Measurements from ENCODE around the gene PLA2G4B. TPM values are rescaled to one million over a fixed set of nuclear protein-coding genes. Genes with fewer than 3 reads are reported as not detected.

PLA2G4B gene
- total RNA-seq, 1 donor from 2014 or later, result 13.1 TPM

GRCh38 chr15:41865490-41866055 lies 26.9 kb downstream of the PLA2G4B start:
- H3K4me1 Mint-ChIP-seq (ENCODE audit: low read depth), result peaks cover 12% of the 10 kb centered on the region
- no peak overlapping the region for H3K4me3 Mint-ChIP-seq (ENCODE audit: low read depth)
- H3K36me3 Mint-ChIP-seq (ENCODE audit: insufficient read depth), result no peaks in the 10 kb centered on the region
- DNase-seq (ENCODE audit: low spot score, unreplicated experiment), result no peak
- TF ChIP-seq CTCF (IDR thresholded peaks at IDR 0.05; ENCODE audit: unreplicated experiment), result no peak
- no peaks in the 10 kb centered on the region for H3K9me3 Mint-ChIP-seq (ENCODE audit: low read depth)
- no peak overlapping the region for H3K27ac Mint-ChIP-seq
- H3K27me3 Mint-ChIP-seq, result no peaks in the 10 kb centered on the region

- no peaks in the 10 kb centered on the region for H3K27me3 Mint-ChIP-seq
- no peak overlapping the region for H3K4me3 Mint-ChIP-seq (ENCODE audit: low read depth)
- no peak for DNase-seq (ENCODE audit: low spot score, unreplicated experiment)
- no peak for TF ChIP-seq CTCF (IDR thresholded peaks at IDR 0.05; ENCODE audit: unreplicated experiment)
- no peak overlapping the region for H3K27ac Mint-ChIP-seq
- H3K36me3 Mint-ChIP-seq (ENCODE audit: insufficient read depth), result no peaks in the 10 kb centered on the region
- peaks cover 12% of the 10 kb centered on the region for H3K4me1 Mint-ChIP-seq (ENCODE audit: low read depth)
- no peaks in the 10 kb centered on the region for H3K9me3 Mint-ChIP-seq (ENCODE audit: low read depth)
These were observed 27.6 kb downstream of the PLA2G4B start for GRCh38 chr15:41866263-41866703.

GRCh38 chr15:41866872-41867579 lies 28.4 kb downstream of the PLA2G4B start:
- no peaks in the 10 kb centered on the region for H3K9me3 Mint-ChIP-seq (ENCODE audit: low read depth)
- no peak for TF ChIP-seq CTCF (IDR thresholded peaks at IDR 0.05; ENCODE audit: unreplicated experiment)
- peaks cover 12% of the 10 kb centered on the region for H3K4me1 Mint-ChIP-seq (ENCODE audit: low read depth)
- H3K36me3 Mint-ChIP-seq (ENCODE audit: insufficient read depth), result no peaks in the 10 kb centered on the region
- peak overlapping the region; percentile 24 for H3K27ac Mint-ChIP-seq
- no peak for DNase-seq (ENCODE audit: low spot score, unreplicated experiment)
- H3K4me3 Mint-ChIP-seq (ENCODE audit: low read depth), result no peak overlapping the region
- H3K27me3 Mint-ChIP-seq, result no peaks in the 10 kb centered on the region

GRCh38 chr15:41868321-41868720 lies 29.7 kb downstream of the PLA2G4B start:
- no peak for DNase-seq (ENCODE audit: low spot score, unreplicated experiment)
- no peak for TF ChIP-seq CTCF (IDR thresholded peaks at IDR 0.05; ENCODE audit: unreplicated experiment)
- no peaks in the 10 kb centered on the region for H3K9me3 Mint-ChIP-seq (ENCODE audit: low read depth)
- H3K4me3 Mint-ChIP-seq (ENCODE audit: low read depth), result no peak overlapping the region
- H3K27me3 Mint-ChIP-seq, result peaks cover 4% of the 10 kb centered on the region
- H3K4me1 Mint-ChIP-seq (ENCODE audit: low read depth), result peaks cover 12% of the 10 kb centered on the region
- no peak overlapping the region for H3K27ac Mint-ChIP-seq
- no peaks in the 10 kb centered on the region for H3K36me3 Mint-ChIP-seq (ENCODE audit: insufficient read depth)

- peaks cover 4% of the 10 kb centered on the region for H3K27me3 Mint-ChIP-seq
- H3K4me3 Mint-ChIP-seq (ENCODE audit: low read depth), result no peak overlapping the region
- H3K27ac Mint-ChIP-seq, result no peak overlapping the region
- TF ChIP-seq CTCF (IDR thresholded peaks at IDR 0.05; ENCODE audit: unreplicated experiment), result no peak
- DNase-seq (ENCODE audit: low spot score, unreplicated experiment), result no peak
- H3K36me3 Mint-ChIP-seq (ENCODE audit: insufficient read depth), result no peaks in the 10 kb centered on the region
- H3K9me3 Mint-ChIP-seq (ENCODE audit: low read depth), result no peaks in the 10 kb centered on the region
- peaks cover 12% of the 10 kb centered on the region for H3K4me1 Mint-ChIP-seq (ENCODE audit: low read depth)
These were observed 31.4 kb downstream of the PLA2G4B start for GRCh38 chr15:41869770-41870688.
